Cardiac septum (tissue), 1 donor: Measurements from ENCODE around the gene TNFRSF4. TPM values are rescaled to one million over a fixed set of nuclear protein-coding genes. Genes with fewer than 3 reads are reported as not detected.

ENCODE experiments used
- DNase-seq: peaks from one replicate; pipeline ENCODE4 v3.0.0-alpha.2; 2020; ENCODE audit warnings: low spot score
- intact Hi-C: fragments of 100-400 bp; cut with DNase I; formaldehyde crosslinking; loops from one replicate; pipeline ENCODE4 v1.14.0; 2022
- total RNA-seq: library from RNA; stranded (reverse); fragmentation: NEBNext Ultra II Directional; extraction: Animal tissue kit (Norgen Biotek cat#: 25700); gene quantifications from one replicate; pipeline ENCODE4 v1.2.1, GENCODE V29; 2021
- donor health status: DM: no; HTN: no; CAD: no.

The TNFRSF4 gene
- total RNA-seq, 1 donor from 2014 or later: 4.3 TPM

GRCh38 chr1:1236176-1236763 lies 22.3 kb upstream of the TNFRSF4 start:
- intact Hi-C loops: no loop called here
- DNase-seq: no peak

GRCh38 chr1:1235016-1235744 lies 21.2 kb upstream of the TNFRSF4 start:
- intact Hi-C loops: no loop called here
- DNase-seq: no peak

GRCh38 chr1:1234180-1234808 lies 20.3 kb upstream of the TNFRSF4 start:
- no peak for DNase-seq
- intact Hi-C loops: loop anchor here (5.0 kb wide), 1 partner anchor 77 kb away; no protein-coding TSS in a partner anchor

GRCh38 chr1:1233567-1233892 lies 19.6 kb upstream of the TNFRSF4 start:
- intact Hi-C loops: loop anchor here (2.0 to 5.0 kb wide), 2 partner anchors 76 to 117 kb away; partner anchors contain the start of gene C1orf159

GRCh38 chr1:1232796-1233566 lies 19.0 kb upstream of the TNFRSF4 start:
- intact Hi-C loops: loop anchor here (2.0 to 5.0 kb wide), 2 partner anchors 76 to 116 kb away; partner anchors contain the start of gene C1orf159
- DNase-seq: no peak

More at GRCh38 chr1:1233567-1233892, 19.6 kb upstream of the TNFRSF4 start:
- no peak for DNase-seq

GRCh38 chr1:1232208-1232795 lies 18.3 kb upstream of the TNFRSF4 start, which contains the start of gene B3GALT6:
B3GALT6 (plus strand) TSS chr1:1232237; CDS start chr1:1232279, 42 bp downstream.
- intact Hi-C loops: loop anchor here (2.0 to 5.0 kb wide), 2 partner anchors 75 to 116 kb away; partner anchors contain the start of gene C1orf159
- no peak for DNase-seq

- intact Hi-C loops: loop anchor here (1.0 to 5.0 kb wide), 3 partner anchors 42 to 115 kb away; partner anchors contain the start of genes C1orf159 and UBE2J2
- peak; percentile 98 for DNase-seq
These were observed 17.7 kb upstream of the TNFRSF4 start, which contains the start of gene SDF4 for GRCh38 chr1:1231400-1232207. SDF4 (minus strand) TSS chr1:1232001; CDS start chr1:1228772, 3,229 bp downstream.

GRCh38 chr1:1230656-1231399 lies 16.9 kb upstream of the TNFRSF4 start:
- intact Hi-C loops: loop anchor here (1.0 to 5.0 kb wide), 2 partner anchors 42 to 74 kb away; partner anchors contain the start of gene UBE2J2
- no peak for DNase-seq

- intact Hi-C loops: loop anchor here (5.0 kb wide), 1 partner anchor 72 kb away; no protein-coding TSS in a partner anchor
- DNase-seq: no peak
These were observed 15.8 kb upstream of the TNFRSF4 start for GRCh38 chr1:1229770-1230169.

- DNase-seq: no peak
- intact Hi-C loops: no loop called here
These were observed 14.8 kb upstream of the TNFRSF4 start for GRCh38 chr1:1228596-1229321.

- no peak for DNase-seq
- intact Hi-C loops: no loop called here
These were observed 14.2 kb upstream of the TNFRSF4 start for GRCh38 chr1:1228187-1228586.

GRCh38 chr1:1227386-1227785 lies 13.4 kb upstream of the TNFRSF4 start:
- DNase-seq: no peak
- intact Hi-C loops: no loop called here

- intact Hi-C loops: no loop called here
- DNase-seq: no peak
These were observed 12.8 kb upstream of the TNFRSF4 start for GRCh38 chr1:1226566-1227362.

- intact Hi-C loops: no loop called here
- DNase-seq: no peak
These were observed 12.0 kb upstream of the TNFRSF4 start for GRCh38 chr1:1225913-1226312.

- intact Hi-C loops: no loop called here
- DNase-seq: no peak
These were observed 11.4 kb upstream of the TNFRSF4 start for GRCh38 chr1:1225238-1225845.

- DNase-seq: no peak
- intact Hi-C loops: no loop called here
These were observed 9.9 kb upstream of the TNFRSF4 start for GRCh38 chr1:1223891-1224290.
